Measurements from ENCODE around the gene SLC6A7. TPM values are rescaled to one million over a fixed set of nuclear protein-coding genes. Genes with fewer than 3 reads are reported as not detected.
A peak's percentile ranks its signal among the peaks of the same experiment; 100 is the strongest.

The SLC6A7 gene
- total RNA-seq, 1 donor from 2014 or later: not detected

- no peak for ATAC-seq
Measured at GRCh38 chr5:150195736-150196485, 6.0 kb downstream of the SLC6A7 start.

GRCh38 chr5:150196514-150196913 lies 6.7 kb downstream of the SLC6A7 start:
- ATAC-seq: no peak

GRCh38 chr5:150196986-150197385 lies 7.1 kb downstream of the SLC6A7 start:
- no peak for ATAC-seq

GRCh38 chr5:150197476-150197875 lies 7.6 kb downstream of the SLC6A7 start:
- no peak for ATAC-seq

- no peak for ATAC-seq
Measured at GRCh38 chr5:150202501-150202900, 12.6 kb downstream of the SLC6A7 start.

GRCh38 chr5:150203832-150204589 lies 14.1 kb downstream of the SLC6A7 start:
- no peak for ATAC-seq

- ATAC-seq: no peak
Measured at GRCh38 chr5:150204590-150204960, 14.7 kb downstream of the SLC6A7 start.

- ATAC-seq: no peak
Measured at GRCh38 chr5:150206098-150206778, 16.4 kb downstream of the SLC6A7 start.

GRCh38 chr5:150206779-150207115 lies 16.9 kb downstream of the SLC6A7 start:
- no peak for ATAC-seq

GRCh38 chr5:150208187-150209098 lies 18.6 kb downstream of the SLC6A7 start:
- ATAC-seq: peak; percentile 12

GRCh38 chr5:150209099-150209635 lies 19.3 kb downstream of the SLC6A7 start:
- peak; percentile 94 for ATAC-seq

GRCh38 chr5:150210644-150211043 lies 20.8 kb downstream of the SLC6A7 start:
- no peak for ATAC-seq

GRCh38 chr5:150211156-150212030 lies 21.5 kb downstream of the SLC6A7 start:
- ATAC-seq: no peak

GRCh38 chr5:150213530-150213929 lies 23.7 kb downstream of the SLC6A7 start:
- ATAC-seq: no peak

GRCh38 chr5:150214289-150214688 lies 24.4 kb downstream of the SLC6A7 start:
- ATAC-seq: no peak

- ATAC-seq: no peak
Measured at GRCh38 chr5:150215979-150216944, 26.4 kb downstream of the SLC6A7 start.

GRCh38 chr5:150217038-150217437 lies 27.2 kb downstream of the SLC6A7 start:
- ATAC-seq: no peak

GRCh38 chr5:150217873-150218692 lies 28.2 kb downstream of the SLC6A7 start:
- ATAC-seq: peak; percentile 87

GRCh38 chr5:150218693-150219035 lies 28.8 kb downstream of the SLC6A7 start:
- no peak for ATAC-seq
